HG03558 (cell line): ENCODE data around the gene TAF1L.
A peak's percentile ranks its signal among the peaks of the same experiment; 100 is the strongest.
"Not testable (repeated sequence)": the region's sequence is repeated elsewhere in the genome, so short reads cannot be mapped to it uniquely, and the experiment has no call there.

Source experiments
- ATAC-seq: cut with Tn5 transposase; IDR thresholded peaks from one replicate; pipeline ENCODE4 v1.9.1; 2021; ENCODE audit warnings: moderate number of reproducible peaks; ENCODE audit not compliant: unreplicated experiment; ENCODE audit errors: extremely low read depth

Gene TAF1L, protein sequence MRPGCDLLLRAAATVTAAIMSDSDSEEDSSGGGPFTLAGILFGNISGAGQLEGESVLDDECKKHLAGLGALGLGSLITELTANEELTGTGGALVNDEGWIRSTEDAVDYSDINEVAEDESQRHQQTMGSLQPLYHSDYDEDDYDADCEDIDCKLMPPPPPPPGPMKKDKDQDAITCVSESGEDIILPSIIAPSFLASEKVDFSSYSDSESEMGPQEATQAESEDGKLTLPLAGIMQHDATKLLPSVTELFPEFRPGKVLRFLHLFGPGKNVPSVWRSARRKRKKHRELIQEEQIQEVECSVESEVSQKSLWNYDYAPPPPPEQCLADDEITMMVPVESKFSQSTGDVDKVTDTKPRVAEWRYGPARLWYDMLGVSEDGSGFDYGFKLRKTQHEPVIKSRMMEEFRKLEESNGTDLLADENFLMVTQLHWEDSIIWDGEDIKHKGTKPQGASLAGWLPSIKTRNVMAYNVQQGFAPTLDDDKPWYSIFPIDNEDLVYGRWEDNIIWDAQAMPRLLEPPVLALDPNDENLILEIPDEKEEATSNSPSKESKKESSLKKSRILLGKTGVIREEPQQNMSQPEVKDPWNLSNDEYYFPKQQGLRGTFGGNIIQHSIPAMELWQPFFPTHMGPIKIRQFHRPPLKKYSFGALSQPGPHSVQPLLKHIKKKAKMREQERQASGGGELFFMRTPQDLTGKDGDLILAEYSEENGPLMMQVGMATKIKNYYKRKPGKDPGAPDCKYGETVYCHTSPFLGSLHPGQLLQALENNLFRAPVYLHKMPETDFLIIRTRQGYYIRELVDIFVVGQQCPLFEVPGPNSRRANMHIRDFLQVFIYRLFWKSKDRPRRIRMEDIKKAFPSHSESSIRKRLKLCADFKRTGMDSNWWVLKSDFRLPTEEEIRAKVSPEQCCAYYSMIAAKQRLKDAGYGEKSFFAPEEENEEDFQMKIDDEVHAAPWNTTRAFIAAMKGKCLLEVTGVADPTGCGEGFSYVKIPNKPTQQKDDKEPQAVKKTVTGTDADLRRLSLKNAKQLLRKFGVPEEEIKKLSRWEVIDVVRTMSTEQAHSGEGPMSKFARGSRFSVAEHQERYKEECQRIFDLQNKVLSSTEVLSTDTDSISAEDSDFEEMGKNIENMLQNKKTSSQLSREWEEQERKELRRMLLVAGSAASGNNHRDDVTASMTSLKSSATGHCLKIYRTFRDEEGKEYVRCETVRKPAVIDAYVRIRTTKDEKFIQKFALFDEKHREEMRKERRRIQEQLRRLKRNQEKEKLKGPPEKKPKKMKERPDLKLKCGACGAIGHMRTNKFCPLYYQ (N-terminal part only)

DNA sequence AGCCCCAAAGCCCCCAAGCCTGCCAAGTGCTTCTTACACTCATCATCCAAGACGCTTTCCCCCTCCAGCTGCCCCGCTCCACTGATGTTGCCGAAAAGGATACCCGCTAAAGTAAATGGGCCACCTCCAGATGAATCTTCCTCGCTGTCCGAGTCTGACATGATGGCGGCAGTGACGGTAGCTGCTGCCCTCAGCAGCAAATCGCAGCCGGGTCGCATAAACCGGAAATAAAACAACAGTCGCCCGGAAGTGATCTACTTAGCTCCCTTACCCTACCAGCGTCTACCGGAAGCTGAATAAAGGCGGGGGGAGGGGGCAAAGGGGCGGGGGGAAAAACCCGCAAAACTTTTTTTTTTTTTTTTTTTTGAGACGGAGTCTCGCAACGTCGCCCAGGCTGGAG is at the start of gene TAF1L:
TSS of gene TAF1L (minus strand) at position 308 of the 400 bp plus-strand sequence. CDS start at position 218, 90 bp downstream.
- no peak for ATAC-seq

DNA sequence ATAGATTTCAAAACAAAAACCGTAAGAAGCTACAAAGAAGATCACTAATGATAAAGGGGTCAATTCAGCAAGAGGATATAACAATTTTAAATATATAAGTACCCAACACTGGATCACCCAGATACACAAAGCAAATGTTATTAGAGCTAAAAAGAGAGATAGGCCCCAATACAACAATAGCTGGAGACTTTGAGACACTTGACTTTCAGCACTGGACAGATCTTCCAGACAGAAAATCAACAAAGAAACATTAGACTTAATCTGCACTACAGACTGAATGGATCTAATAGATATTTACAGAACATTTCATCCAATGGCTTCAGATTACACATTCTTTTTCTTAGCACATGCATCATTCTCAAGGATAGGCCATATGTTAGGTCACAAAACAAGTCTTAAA is 46.3 kb upstream of the TAF1L start:
- no peak for ATAC-seq

DNA sequence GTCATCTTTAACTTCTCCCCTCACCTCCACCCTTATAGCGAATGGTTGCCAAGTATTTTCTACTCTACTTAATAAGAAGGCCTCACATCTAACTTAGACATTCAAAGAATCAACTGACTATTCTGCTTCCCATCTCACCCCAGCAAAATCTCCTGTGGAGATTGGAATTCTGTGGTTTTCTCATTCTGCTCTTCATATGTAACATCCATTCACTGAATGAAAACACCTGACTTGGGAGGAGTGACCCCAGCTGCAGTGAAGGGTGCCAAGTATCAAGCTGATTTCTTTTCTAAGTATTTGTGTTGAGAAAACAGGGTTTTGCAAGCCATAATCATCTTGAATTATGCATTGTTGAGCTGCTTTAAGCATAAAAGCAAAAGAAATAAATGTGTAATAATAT is 42.5 kb upstream of the TAF1L start:
- no peak for ATAC-seq

- ATAC-seq, result no peak
Measured at GRCh38 chr9:32672469-32672868, 37.0 kb upstream of the TAF1L start.

GRCh38 chr9:32671333-32671732 is 35.9 kb upstream of the TAF1L start:
- no peak for ATAC-seq

DNA sequence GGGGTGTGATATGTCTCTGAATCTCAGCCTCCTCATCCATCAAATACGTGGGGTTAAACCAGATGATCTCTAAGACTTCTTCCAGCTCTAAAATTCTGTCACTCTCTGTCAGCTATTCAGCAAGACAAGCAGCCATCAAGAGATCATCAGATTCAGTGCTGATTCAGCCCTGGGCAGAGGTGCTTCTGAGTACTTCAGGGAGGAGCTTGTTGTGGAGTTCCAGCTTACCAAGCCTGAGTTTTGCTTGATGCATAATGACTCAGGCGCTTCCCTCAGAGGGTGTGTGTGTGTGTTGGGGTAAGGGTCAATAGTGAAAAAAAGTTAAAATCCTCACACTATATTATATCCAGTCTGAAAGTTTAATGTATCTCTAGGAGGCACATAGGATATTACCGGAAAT is 29.6 kb upstream of the TAF1L start:
- no peak for ATAC-seq

DNA sequence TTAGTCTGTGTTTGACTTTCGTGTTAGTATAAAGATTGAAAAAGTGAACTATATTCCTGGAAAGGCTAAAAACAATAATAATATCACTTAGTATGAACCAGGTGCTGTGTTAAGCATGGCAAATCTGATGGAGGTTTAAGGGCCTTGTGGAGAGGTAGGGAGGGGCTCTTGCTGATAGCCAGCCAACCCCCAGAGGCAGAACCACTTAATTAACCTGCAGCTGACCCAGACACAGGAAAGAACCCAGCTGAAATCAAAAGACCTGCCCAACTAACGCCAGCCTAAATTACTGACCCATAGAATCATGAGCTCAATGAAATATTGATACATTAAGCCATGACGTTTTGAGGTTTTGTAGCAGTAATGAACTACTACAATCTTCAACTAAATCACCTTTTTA is 28.3 kb upstream of the TAF1L start:
- no peak for ATAC-seq

GRCh38 chr9:32647671-32648070 is 12.2 kb upstream of the TAF1L start:
- ATAC-seq, result no peak

- no peak for ATAC-seq
Measured at GRCh38 chr9:32644698-32645097, 9.2 kb upstream of the TAF1L start.

GRCh38 chr9:32633151-32633550 is 2.3 kb downstream of the TAF1L start:
- ATAC-seq, result not testable (repeated sequence)

GRCh38 chr9:32631991-32632390 is 3.5 kb downstream of the TAF1L start:
- ATAC-seq, result no peak

- no peak for ATAC-seq
Measured at GRCh38 chr9:32627394-32627954, 8.0 kb downstream of the TAF1L start.

GRCh38 chr9:32625320-32625719 is 10.1 kb downstream of the TAF1L start:
- ATAC-seq, result no peak

DNA sequence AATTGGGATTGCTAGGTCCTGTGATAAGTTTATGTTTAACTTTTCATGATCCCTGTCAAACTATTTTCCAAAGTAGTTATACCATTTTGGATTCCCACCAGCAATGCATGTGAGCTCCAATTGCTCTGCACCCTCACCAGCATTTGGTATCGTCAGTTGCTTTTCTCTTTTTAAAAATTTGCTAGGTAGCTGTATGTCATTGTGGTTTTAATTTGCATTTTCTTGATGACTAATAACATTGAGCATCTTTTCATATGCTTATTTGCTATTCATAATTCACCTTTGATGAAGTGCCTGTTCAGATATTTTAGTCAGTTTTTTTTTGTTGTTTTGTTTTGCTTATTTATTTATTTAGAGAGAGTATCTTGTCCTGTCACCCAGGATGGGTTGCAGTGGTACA is 12.5 kb downstream of the TAF1L start:
- ATAC-seq, result no peak

DNA sequence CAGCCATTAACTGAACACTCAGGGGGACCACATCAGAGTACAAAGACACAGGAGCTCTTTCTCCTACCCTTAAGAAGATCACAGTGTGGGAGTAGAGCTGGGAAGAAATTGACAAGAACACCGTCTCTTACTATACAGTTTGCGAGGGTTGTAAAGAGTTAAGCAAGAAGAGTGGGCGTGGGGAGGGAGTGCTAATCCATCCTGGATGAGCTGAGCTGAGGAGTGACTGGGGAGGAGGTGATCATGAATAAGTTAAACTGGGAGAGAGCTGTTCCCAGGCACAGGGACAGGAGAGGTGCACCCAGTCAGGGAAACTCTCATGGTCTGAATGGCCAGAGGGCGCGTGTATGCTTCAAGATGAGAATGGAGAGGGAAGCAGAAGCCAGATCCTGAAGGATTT is 17.2 kb downstream of the TAF1L start:
- no peak for ATAC-seq

DNA sequence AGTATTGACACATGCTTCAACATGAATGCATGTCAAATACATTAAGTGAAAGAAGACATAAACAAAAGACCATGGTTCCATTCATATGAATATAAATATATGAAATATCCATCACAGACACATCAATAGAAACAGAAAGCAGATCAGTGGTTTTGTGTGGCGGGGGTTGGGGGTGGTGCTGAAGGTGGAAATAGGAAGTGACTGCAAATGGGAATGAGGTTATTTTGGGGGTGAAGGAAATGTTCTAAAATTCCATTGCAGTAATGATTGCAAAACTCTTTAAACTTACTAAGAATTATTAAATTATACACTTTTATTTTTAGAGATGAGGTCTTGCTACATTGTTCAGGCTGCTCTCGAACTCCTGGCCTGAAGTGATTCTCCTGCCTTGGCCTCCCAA is 28.7 kb downstream of the TAF1L start:
- ATAC-seq, result no peak

DNA sequence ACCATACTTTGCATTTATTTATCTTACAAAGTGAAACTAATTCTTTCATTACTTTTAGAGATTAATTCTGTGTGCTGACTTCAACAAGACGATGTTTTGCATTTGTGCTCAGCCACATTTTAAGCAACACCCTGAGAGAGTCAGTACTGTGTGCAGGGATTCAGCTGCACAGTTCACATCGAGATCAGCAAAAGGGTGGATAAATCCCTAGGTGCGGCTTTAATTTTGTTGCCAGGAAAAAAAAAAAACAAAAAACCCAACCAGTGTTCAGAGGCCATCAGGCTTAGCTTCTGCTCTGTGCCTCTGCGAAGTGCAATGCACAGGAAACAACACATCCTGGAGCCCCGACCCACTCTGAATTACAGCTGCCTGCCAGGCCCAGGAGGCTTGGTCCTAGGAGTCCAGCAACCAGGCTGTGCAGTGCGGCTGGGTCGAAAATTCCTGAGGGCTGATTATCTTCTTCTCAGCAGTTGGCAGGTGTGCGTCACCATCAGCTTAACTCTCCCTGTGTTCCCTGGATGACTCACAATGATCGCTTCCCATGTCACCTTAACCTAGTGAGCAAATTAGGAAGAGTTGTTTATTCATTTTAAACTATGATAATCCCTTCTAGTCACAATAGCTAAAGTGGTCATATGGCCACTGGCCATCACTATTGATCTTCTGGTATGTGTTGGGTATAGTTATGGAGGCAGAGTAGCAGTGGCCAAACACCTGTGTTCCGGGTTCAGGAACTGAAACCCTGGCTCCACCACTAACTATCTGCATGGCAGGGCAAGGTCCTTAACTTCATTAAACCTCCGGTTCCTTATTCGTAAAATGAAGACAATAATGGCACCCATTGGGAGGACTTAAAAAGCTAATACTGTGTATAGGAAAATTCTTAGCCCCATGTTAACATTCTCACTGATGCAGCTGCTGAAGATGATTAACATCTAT is 31.3 kb downstream of the TAF1L start:
- peak; percentile 55 for ATAC-seq

GRCh38 chr9:32599021-32599420 is 36.4 kb downstream of the TAF1L start:
- not testable (repeated sequence) for ATAC-seq

GRCh38 chr9:32596936-32597335 is 38.5 kb downstream of the TAF1L start:
- no peak for ATAC-seq
